Neural cell (in vitro differentiated cells): Measurements from ENCODE around the gene SLFN12L.

Experiments
- CTCF ChIP-seq: fragments of 450-650 bp; IDR thresholded peaks from 2 replicates; pipeline ENCODE4 v1.5.1; 2014; ENCODE audit warnings: antibody characterized with exemption, mild to moderate bottlenecking, moderate library complexity; ENCODE audit not compliant: poor library complexity, severe bottlenecking
- EP300 ChIP-seq: fragments of 450-650 bp; conservative IDR thresholded peaks from 2 replicates; pipeline ENCODE4 v1.6.1; 2014; ENCODE audit warnings: antibody characterized with exemption, mild to moderate bottlenecking, moderate library complexity; ENCODE audit not compliant: poor library complexity, severe bottlenecking
- EZH2 ChIP-seq: fragments of 200-600, 300-800 bp; shearing (Covaris generic), sonication (generic); IDR thresholded peaks from 2 replicates; pipeline ENCODE4 v1.6.1; 2014; ENCODE audit warnings: antibody characterized with exemption, low read length, borderline replicate concordance, mild to moderate bottlenecking; ENCODE audit not compliant: insufficient read depth, poor library complexity, severe bottlenecking
- MXI1 ChIP-seq: fragments of 450-650 bp; conservative IDR thresholded peaks from 2 replicates; pipeline ENCODE4 v1.6.1; 2014; ENCODE audit warnings: antibody characterized with exemption, mild to moderate bottlenecking; ENCODE audit not compliant: poor library complexity, severe bottlenecking
- POLR2AphosphoS5 ChIP-seq: IDR thresholded peaks from 2 replicates; pipeline ENCODE4 v1.6.1; 2012
- RAD21 ChIP-seq: fragments of 450-650 bp; conservative IDR thresholded peaks from 2 replicates; pipeline ENCODE4 v1.6.1; 2014; ENCODE audit warnings: antibody characterized with exemption, mild to moderate bottlenecking, moderate library complexity
- REST ChIP-seq: IDR thresholded peaks from 2 replicates; pipeline ENCODE4 v1.6.1; 2012; ENCODE audit warnings: borderline replicate concordance
- SMC3 ChIP-seq: fragments of 450-650 bp; conservative IDR thresholded peaks from 2 replicates; pipeline ENCODE4 v1.6.1; 2014; ENCODE audit warnings: antibody characterized with exemption, mild to moderate bottlenecking, moderate library complexity; ENCODE audit not compliant: poor library complexity
- TAF1 ChIP-seq: IDR thresholded peaks from 2 replicates; pipeline ENCODE4 v1.6.1; 2012; ENCODE audit warnings: low read depth

DNA sequence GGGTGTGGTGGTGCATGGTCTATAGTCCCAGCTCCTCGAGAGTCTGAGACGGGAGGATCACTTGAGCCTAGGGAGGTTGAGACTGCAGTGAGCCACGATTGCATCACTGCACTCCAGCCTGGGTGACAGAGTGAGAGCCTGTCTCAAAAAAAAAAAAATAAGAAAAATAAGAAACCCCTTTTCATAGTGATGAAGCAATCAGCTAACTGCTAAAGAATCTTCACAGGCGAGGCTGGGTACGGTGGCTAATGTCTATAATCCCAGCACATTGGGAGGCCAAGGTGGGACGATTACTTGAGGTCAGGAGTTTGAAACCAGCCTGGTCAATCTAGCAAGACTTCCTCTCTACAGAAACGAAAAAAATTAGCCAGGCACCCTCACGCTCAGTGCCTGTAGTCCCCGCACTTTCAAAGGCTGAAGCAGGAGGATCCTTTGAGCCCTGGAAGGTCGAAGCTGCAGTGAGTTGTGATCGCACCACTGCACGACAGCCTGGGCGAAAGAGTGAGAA is 760 bp downstream of the SLFN12L start:
- TF ChIP-seq EZH2 = no peak
- no peak for TF ChIP-seq CTCF
- TF ChIP-seq RAD21 = no peak
- no peak for TF ChIP-seq TAF1
- TF ChIP-seq POLR2AphosphoS5 = no peak
- no peak for TF ChIP-seq EP300
- TF ChIP-seq MXI1 = no peak
- no peak for TF ChIP-seq SMC3
- TF ChIP-seq REST = no peak
